Limb (tissue), 2 donors: ENCODE measurements around the gene DSCAML1.

Experiments used
- DNase-seq, 2 donors: peaks; one replicate each; pipeline ENCODE4 v3.0.0-alpha.2; 2016; ENCODE audit errors: extremely low spot score in 2 of 2

Gene DSCAML1

DNA sequence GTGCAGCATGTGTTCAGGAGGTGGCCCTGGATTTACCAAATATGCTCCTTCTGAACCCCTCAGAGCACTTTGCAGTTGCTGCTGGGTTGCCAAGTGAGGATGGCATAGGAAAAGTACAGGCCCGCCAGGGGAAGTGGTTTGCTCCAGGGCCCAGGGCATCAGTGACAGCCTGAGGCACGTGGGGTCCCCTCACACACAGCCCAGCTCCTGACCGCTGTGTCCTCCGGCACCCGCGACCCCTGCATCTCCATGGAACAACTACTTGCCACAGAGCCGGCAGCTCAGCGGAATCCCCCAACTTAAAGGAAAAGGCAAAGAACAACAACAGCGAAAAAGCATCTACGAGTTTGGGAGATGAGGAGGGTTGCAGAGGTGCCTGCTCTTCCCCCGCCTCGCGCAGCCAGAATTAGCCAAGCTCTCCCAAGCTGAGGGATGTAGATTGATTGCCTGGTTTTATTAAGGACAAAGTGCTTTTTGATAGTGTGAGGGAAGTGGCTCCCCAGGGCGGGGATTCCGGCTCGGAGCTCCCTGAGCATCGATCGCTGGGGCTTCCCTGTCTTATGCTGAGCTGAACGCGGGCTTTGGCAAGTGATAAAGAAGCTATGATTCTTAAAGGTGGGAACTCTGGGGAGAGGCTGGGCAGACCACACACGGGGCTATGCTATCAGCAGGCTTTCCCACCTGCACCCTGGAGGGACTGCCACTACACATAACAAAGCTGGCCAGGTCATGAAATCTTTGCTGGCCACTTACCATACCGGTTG lies 294.8 kb downstream of the DSCAML1 start:
- DNase-seq = no peak

- DNase-seq = no peak
Measured at GRCh38 chr11:117501237-117501898, 295.6 kb downstream of the DSCAML1 start.

DNA sequence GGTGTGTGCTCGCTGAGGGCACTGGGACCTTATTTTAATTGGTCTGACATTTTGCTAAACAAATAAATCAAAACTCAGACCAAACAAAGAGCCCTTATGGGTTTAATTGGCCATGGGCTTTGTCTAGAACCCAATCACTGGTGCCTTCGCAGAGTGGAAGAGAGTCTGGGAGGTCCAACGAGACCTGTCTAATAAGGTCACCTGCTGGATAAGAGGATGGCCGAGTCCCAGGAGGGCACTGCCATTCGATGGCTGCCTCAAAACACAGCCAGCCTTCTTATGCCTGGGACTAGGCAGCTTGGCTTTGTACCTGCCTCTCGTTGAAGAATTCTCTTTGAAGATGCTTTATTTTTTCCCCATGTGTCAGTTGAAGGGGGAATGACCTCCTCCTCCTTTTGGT lies 298.2 kb downstream of the DSCAML1 start:
- no peak for DNase-seq

GRCh38 chr11:117497206-117497951 lies 299.6 kb downstream of the DSCAML1 start:
- no peak for DNase-seq

DNA sequence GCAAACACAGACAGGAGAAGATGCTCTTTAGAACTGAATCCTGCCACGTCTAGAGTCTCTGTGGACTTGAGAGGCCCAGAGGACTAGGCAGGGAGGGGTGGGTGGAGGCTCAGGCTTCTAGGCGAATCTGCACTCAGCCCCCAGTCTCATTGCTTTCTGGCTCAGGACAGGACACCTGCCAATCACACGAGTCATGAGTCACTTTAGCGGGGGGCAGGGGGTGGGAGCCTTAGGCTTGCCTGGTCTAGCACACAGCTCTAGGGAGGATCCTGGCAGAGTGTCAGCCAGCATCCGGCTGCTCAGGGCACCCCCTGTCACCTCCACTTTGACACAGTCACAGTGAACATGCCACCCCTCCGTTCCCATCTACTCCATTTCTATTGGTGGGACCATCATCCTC lies 301.7 kb downstream of the DSCAML1 start:
- DNase-seq = no peak

- peak in 1 of 2 donors; percentile 79 for DNase-seq
Measured at GRCh38 chr11:117492578-117493251, 304.3 kb downstream of the DSCAML1 start.

GRCh38 chr11:117490911-117491310 lies 306.1 kb downstream of the DSCAML1 start:
- no peak for DNase-seq

DNA sequence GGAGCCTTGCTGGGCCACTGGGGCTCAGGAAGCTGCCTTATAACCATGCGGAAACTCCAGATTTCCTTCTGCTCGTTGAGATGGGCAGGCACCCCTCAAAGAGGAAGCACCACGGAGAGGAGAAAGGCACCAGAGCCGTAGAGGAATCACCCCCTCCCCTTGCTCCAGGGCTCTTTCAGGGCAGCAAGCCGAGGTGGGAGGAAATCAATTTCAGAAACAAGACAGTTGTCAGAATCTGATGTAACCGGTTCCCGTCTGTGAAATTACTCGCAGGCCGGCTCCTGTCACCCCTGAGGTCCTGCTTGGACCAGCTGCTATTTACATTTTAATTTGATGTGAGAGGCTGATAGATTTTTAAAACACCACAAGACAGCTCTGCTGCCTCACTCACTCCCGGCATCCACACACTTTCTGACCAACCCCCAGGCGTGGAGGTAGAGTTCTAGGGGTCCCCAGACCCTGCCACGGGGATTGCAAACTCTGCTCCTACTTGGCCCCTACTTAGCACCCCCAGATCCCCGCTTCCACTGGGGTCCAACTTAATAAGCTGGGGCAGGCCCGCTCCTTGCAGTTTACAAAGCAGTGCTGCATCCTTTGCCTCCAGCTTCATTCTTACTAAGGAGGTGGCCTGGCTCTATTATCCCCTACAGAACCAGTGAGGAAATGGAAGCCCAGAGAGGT lies 306.9 kb downstream of the DSCAML1 start:
- no peak for DNase-seq

GRCh38 chr11:117488996-117489952 lies 307.7 kb downstream of the DSCAML1 start:
- no peak for DNase-seq

- no peak for DNase-seq
Measured at GRCh38 chr11:117486059-117486458, 311.0 kb downstream of the DSCAML1 start.

DNA sequence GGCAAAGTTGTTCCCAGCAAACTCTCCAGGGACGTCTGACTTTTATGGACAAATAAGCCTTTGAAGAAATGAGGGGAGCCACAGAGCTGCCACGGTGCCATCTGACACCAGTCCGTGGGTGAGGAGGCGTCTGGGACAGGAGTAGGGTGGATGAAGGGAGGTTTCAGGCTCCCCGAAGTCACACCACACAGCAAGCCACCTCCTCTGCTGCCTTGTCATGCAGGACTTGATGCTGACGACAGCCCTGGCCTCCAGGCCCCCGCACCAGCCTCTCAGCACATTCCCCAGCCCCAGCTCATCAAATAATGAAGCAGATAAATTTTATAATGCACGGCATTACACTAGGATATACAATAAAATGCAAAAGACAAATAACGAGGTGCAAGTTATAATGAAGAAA lies 312.9 kb downstream of the DSCAML1 start:
- no peak for DNase-seq

DNA sequence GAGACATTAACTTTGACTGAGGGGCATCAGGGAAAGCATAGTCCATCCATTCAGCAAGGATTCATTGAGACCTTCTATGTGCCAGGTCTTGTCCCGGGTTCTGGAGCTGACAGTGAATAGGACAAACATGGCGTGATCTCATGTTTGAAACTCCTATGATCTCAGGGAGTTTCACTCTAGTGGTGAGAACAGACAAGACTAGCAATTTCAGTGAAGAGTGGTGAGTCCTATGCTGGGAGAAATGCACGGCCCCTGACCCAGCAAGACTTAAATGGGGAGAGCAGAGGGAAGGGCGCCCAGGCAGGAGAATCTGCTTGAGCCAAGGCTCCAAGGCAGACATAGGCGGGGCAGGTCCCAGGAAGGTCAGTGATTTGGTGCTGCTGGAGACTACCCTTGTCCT lies 313.6 kb downstream of the DSCAML1 start:
- DNase-seq = no peak

GRCh38 chr11:117482881-117483280 lies 314.1 kb downstream of the DSCAML1 start:
- no peak for DNase-seq

DNA sequence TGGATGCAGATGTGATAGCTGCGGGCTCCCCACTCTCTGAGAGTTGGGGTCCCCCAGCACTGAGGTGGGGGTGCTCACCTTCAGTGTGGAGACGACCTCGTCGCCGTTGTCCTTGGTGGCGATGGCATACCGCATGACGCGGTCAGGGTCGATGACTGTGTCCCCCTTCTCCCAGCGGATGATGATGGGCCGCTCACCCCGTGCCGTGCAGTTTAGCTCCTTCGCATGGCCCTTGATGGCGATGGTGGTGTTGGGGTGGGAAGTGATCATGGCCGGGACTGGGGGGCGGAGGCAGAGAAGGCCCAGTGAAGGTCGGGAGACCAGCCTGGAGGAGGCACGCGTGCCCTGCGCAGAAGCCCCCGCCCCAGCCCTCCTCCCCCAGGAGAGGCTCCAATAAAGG lies 315.1 kb downstream of the DSCAML1 start:
- DNase-seq = no peak

GRCh38 chr11:117481036-117481435 lies 316.0 kb downstream of the DSCAML1 start:
- no peak for DNase-seq

DNA sequence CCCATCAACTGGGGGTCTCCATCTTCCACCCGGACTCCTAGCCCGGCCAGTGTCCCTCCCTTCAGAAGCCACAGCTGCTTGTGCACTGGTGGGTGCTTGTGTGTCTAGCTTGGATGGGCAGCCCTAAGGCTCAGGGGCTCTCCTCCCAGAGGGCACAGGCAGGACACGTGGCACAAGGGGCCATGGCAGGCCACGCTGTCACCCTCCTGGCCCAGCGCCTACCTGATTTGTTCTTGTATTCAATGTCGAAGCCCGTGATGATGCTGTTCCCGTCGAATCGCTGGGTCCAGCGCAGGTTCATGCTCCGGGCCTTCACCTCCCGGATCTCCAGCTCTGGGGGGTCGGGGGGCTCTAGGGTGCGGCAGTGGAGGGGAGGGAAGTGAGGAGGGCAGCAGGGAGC lies 316.8 kb downstream of the DSCAML1 start:
- DNase-seq = no peak

GRCh38 chr11:117479372-117479771 lies 317.6 kb downstream of the DSCAML1 start:
- no peak for DNase-seq

DNA sequence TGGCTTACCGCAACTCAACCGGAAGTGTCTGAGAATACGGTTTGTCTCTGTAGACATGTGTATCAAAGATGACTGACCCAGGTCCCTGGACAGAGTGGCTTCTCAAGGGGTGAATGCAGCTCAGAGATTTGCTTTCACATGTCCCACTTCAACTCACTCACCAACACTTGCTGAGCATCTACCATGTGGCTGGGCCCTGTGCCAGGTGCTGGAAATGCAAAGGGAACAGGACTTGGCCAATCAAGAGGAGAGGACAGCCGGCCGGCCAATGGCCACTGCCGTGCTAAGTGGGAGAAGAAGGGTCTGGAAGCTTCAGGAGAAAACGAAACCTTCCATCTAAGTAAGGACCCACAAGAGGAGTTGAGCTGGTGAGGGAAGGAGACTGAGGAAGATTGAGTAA lies 318.1 kb downstream of the DSCAML1 start:
- no peak for DNase-seq

GRCh38 chr11:117478126-117478860 lies 318.7 kb downstream of the DSCAML1 start:
- no peak for DNase-seq
